HG02970 (cell line): ENCODE data around the gene REXO1.

ENCODE experiments used
- ATAC-seq: cut with Tn5 transposase; IDR thresholded peaks from one replicate; pipeline ENCODE4 v1.9.1; 2021; ENCODE audit warnings: mild to moderate bottlenecking, moderate library complexity, moderate number of reproducible peaks; ENCODE audit not compliant: unreplicated experiment, low FRiP score

The REXO1 gene

GRCh38 chr19:1776606-1777147, 71.6 kb downstream of the REXO1 start:
- ATAC-seq: no peak

GRCh38 chr19:1775951-1776605, 72.2 kb downstream of the REXO1 start:
- ATAC-seq: no peak

DNA sequence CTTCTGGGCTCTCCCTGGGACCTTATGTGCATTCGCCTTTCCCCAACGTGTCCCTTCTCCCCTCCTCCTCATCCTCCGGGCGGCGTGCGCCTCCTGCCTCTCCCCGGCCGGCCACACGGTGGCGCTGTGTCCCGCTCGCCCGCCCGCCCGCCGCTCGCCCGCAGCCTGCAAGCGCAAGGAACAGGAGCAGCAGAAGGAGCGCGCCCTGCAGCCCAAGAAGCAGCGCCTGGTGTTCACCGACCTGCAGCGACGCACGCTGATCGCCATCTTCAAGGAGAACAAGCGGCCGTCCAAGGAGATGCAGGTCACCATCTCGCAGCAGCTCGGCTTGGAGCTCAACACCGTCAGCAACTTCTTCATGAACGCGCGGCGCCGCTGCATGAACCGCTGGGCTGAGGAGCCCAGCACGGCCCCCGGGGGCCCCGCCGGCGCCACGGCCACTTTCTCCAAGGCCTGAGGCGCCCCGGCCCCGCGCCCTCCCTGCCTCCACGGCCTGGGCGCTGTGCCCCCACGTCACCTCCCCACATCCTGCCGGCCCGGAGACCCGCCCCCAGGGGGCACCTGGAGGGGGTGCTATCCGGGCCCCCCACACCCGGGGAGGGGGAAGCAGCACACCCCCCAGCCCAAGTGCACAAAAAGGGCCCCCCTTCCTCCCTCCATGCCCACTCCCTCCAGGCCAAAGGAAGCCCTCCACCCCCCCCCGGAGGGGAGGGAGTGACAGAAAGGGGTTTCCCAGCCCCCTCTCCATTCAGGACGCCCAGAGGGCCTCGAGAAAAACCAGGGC, 73.1 kb downstream of the REXO1 start:
- ATAC-seq: no peak

DNA sequence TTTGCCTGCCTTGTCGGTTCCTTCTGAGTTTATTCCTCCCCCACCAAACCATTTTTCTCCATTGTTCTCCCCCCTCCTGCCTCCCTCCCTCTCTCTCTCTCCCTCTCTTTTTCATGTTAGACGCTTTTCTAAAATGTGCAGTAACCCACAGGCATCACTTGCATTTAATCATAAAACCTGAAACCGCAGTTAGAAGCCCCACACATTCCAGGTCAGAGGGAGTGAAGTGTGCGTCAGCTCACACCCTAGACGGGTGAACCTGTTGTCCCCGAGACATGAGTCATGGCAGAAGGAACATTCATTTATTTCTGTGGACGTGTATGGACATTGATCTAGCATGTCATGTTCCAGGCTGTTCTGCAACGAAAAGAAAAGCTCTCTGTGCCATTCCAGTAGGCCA, 75.1 kb downstream of the REXO1 start:
- no peak for ATAC-seq

- no peak for ATAC-seq
Measured at GRCh38 chr19:1770866-1771576, 77.3 kb downstream of the REXO1 start.

GRCh38 chr19:1769645-1769985, 78.7 kb downstream of the REXO1 start:
- no peak for ATAC-seq

DNA sequence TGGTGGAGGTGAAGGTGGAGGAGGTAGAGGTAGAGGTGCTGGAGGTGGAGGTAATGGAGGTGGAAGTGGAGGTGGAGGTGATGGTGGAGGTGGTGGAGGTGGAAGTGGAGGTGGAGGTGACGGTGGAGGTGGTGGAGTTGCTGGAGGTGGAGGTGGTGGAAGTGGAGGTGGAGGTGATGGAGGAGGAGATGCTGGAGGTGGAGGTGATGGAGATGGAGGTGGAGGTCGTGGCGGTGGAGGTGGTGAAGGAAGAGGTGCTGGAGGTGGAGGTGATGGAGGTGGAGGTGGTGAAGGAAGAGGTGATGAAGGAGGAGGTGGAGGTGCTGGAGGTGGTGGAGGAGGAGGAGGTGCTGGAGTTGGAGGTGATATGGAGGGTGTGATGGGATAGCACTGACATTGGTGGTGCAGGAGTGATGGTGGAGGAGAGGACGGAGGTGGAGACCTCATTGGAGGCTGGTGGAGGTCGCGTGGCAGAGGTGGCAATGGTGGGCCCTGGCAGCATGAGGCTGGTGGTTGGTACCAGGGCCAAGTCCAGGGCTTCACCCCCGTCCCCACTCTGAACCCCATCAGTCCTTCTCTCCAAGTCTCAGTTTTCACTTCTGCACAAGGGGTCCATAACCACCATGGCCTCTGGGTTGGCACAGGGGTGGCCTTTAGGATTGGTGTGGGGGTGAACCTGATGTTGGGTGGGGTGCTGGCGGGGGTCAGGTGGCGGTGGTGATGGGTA, 79.2 kb downstream of the REXO1 start:
- no peak for ATAC-seq

DNA sequence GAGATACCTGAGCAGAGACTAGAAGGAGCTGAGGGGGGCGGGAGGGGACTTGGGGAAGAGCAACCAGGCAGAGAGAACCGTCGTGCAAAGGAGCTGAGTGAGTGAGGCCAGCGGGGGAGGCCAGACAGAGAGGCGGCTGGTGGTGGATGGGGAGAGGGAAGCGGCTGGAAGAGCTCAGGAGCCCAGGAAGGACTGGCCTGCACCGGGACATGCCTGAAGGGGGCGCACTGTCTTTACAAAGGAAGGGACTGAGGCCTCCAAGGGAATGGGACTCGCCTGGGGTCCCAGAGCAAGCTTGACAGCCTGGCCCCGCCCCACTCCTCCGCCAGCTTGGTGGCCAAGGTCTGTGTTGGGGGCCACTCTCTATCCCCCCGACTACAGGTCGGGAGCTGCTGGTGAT, 80.0 kb downstream of the REXO1 start:
- ATAC-seq: no peak

DNA sequence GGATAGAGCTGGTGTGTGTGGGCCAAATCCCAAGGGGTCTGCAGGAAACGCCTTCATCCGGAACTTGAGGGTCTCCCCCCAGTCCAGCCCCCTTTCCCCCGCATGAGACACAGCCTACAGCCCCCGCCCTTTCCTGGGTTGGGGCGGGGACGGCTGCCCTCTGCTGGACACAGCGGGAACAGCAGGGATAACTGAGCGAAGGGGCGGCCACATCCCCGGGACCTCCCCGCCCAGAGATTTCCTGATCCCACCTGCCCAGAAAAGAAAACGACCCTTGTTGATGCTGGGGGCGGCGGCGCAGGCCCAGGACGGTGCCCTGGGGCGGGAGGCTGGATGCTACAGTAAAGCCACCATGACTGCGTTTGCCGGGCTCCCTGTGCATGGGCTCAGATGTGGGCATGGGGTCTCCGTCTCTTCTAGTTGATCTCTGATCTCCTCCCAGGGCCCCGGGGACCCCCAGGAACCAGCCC, 80.8 kb downstream of the REXO1 start:
- no peak for ATAC-seq

GRCh38 chr19:1766800-1767352, 81.4 kb downstream of the REXO1 start:
- no peak for ATAC-seq

- ATAC-seq: no peak
Measured at GRCh38 chr19:1765904-1766799, 82.1 kb downstream of the REXO1 start.
